Astrocyte (in vitro differentiated cells and primary cell): ENCODE measurements around the gene IP6K3.

Experiments
- EZH2 ChIP-seq: IDR thresholded peaks from 2 replicates; pipeline ENCODE4 v1.6.1; 2012; ENCODE audit warnings: mild to moderate bottlenecking, low read length, inconsistent platforms; ENCODE audit not compliant: insufficient read depth
- TF ChIP-seq, protein P1 (sequence below): IDR thresholded peaks from 2 replicates; pipeline ENCODE4 v1.5.1; 2011; ENCODE audit warnings: low read depth, mild to moderate bottlenecking, inconsistent platforms, low read length, moderate library complexity; ENCODE audit not compliant: insufficient read depth

DNA sequence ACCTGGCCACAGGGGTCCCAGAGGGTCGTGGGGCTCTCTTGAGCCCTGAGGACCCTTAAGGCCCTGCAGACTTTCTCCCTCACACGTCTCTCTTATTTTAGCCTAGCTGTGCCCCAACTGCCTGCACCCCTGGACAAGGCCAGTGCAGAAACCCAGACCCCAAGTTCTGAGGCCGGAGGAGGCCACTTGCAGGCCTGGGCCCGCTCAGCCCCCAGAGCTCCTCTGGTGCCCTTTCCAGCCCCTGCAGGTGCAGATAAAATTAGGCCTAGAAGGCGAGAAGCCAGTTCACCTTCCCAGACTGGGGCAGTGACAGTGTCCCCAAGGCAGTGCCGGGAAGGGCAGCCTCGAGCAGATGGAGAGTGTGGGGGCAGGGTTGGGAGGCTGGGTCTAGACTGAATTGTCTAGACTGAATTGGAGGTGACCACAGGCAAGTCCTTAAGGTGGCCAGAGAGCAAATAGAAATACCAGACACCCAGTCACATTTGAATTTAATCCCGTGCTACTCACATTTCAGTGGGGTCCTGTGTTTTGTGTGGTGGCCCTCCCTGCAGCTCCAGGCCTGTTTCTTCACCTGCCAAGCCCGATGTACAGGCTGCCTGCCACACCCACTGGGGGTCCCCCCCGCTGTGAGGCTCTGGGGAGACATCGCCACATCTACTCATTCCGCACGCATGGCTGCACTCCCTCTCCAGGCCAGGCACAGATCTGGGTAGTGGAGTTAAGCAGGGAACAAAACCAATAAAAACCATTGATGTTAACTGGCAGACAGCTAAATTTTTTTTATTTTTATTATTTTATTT is 8.6 kb upstream of the IP6K3 start:
- TF ChIP-seq, protein P1, sequence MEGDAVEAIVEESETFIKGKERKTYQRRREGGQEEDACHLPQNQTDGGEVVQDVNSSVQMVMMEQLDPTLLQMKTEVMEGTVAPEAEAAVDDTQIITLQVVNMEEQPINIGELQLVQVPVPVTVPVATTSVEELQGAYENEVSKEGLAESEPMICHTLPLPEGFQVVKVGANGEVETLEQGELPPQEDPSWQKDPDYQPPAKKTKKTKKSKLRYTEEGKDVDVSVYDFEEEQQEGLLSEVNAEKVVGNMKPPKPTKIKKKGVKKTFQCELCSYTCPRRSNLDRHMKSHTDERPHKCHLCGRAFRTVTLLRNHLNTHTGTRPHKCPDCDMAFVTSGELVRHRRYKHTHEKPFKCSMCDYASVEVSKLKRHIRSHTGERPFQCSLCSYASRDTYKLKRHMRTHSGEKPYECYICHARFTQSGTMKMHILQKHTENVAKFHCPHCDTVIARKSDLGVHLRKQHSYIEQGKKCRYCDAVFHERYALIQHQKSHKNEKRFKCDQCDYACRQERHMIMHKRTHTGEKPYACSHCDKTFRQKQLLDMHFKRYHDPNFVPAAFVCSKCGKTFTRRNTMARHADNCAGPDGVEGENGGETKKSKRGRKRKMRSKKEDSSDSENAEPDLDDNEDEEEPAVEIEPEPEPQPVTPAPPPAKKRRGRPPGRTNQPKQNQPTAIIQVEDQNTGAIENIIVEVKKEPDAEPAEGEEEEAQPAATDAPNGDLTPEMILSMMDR: no peak
- TF ChIP-seq EZH2: no peak
